Measurements from ENCODE around the gene NASP. TPM values are rescaled to one million over a fixed set of nuclear protein-coding genes. Genes with fewer than 3 reads are reported as not detected.

Gene NASP
- total RNA-seq, 1 donor from 2014 or later = 258 TPM

DNA sequence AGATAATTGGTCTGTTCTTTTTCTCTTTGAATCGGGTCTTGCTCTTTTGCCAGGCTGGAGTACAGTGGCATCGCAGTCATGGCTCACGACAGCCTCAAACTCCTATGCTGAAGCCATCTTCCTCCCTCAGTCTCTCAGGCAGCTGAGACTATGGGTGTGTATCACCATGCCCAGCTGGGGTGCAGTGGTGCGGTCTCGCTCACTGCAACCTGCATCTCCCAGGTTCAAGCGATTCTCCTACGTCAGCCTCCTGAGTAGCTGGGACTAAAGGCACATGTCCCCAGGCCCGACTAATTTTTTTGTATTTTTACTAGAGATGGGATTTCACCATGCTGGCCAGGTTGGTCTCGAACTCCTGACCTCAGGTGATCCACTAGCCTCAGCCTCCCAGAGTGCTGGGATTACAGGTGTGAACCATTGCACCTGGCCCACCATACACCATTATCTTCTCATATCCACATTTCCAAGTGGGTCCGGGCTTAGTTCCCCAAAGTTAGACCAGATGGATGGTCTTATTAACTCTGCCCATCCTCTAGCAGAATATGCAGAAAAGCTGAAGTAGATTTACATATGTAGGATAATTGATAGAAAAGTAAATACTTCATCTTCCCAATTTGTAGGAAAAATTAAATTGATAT lies 26.9 kb downstream of the NASP start:
- Mint-ChIP-seq H3K9me3 (ENCODE audit: low read depth) (no peaks in the 10 kb centered on the region), H3K27me3 (no peaks in the 10 kb centered on the region), H3K27ac (no peak overlapping the region), H3K36me3 (ENCODE audit: insufficient read depth) (peaks cover 36% of the 10 kb centered on the region), H3K4me3 (ENCODE audit: low read depth) (no peak overlapping the region), H3K4me1 (ENCODE audit: low read depth) (peaks cover 6% of the 10 kb centered on the region)
- TF ChIP-seq, protein P1, sequence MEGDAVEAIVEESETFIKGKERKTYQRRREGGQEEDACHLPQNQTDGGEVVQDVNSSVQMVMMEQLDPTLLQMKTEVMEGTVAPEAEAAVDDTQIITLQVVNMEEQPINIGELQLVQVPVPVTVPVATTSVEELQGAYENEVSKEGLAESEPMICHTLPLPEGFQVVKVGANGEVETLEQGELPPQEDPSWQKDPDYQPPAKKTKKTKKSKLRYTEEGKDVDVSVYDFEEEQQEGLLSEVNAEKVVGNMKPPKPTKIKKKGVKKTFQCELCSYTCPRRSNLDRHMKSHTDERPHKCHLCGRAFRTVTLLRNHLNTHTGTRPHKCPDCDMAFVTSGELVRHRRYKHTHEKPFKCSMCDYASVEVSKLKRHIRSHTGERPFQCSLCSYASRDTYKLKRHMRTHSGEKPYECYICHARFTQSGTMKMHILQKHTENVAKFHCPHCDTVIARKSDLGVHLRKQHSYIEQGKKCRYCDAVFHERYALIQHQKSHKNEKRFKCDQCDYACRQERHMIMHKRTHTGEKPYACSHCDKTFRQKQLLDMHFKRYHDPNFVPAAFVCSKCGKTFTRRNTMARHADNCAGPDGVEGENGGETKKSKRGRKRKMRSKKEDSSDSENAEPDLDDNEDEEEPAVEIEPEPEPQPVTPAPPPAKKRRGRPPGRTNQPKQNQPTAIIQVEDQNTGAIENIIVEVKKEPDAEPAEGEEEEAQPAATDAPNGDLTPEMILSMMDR (IDR thresholded peaks at IDR 0.05; ENCODE audit: unreplicated experiment) = no peak
- no peak for DNase-seq (ENCODE audit: low spot score, unreplicated experiment)

DNA sequence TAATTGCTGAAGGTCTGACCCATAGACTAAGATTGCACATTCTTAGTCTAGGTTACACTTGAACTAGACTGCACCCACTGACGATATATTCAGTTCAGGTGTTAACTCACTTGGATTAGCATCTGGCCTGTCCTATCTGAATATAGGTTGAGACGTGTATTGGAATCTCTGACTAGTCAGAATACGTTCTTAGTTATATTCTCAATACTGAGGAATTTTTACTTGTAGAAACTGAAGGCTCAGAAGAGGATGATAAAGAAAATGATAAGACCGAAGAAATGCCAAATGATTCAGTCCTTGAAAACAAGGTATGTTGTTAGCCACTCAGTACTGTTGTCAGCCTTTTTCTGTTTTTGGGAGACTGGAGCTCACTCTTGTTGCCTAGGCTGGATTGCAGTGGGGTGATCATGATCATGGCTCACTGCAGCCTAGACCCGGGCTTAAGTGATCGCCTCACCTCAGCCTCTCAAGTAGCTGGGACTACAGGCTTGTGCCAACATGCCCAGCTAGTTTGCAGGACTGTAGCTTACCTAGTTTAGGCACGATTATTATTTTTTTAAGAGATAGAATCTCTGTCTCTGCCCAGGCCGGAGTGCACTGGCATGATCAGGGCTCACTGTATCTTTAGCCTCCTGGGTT lies 29.2 kb downstream of the NASP start:
- TF ChIP-seq, protein P1 (IDR thresholded peaks at IDR 0.05; ENCODE audit: unreplicated experiment) = no peak
- DNase-seq (ENCODE audit: low spot score, unreplicated experiment) = no peak
- no peak overlapping the region for H3K4me3 Mint-ChIP-seq (ENCODE audit: low read depth)
- no peaks in the 10 kb centered on the region for H3K27me3 Mint-ChIP-seq
- no peaks in the 10 kb centered on the region for H3K9me3 Mint-ChIP-seq (ENCODE audit: low read depth)
- peaks cover 6% of the 10 kb centered on the region for H3K4me1 Mint-ChIP-seq (ENCODE audit: low read depth)
- H3K36me3 Mint-ChIP-seq (ENCODE audit: insufficient read depth) = peaks cover 42% of the 10 kb centered on the region
- H3K27ac Mint-ChIP-seq = no peak overlapping the region

DNA sequence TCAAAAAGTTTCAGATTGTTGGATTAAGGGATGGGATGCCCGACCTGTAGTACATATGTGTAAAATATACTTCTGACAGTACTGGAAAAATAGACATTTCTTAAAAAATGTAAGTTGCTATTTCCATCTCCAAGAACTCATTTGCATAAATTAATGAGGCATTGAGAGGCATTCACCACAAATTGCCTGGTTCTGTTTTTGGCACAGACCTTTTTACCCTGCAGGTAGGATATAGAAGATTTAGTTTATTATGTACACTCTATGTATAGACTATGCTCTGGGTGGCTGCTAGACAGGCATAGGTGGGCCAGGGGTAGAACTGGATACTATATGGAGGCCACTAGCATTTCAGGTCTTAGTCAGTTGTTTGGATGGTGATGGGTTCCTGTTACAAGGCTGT lies 32.0 kb downstream of the NASP start:
- Mint-ChIP-seq H3K27me3 (no peaks in the 10 kb centered on the region), H3K4me1 (ENCODE audit: low read depth) (peaks cover 6% of the 10 kb centered on the region), H3K4me3 (ENCODE audit: low read depth) (no peak overlapping the region), H3K9me3 (ENCODE audit: low read depth) (no peaks in the 10 kb centered on the region), H3K36me3 (ENCODE audit: insufficient read depth) (peaks cover 30% of the 10 kb centered on the region), H3K27ac (no peak overlapping the region)
- no peak for DNase-seq (ENCODE audit: low spot score, unreplicated experiment)
- TF ChIP-seq, protein P1 (IDR thresholded peaks at IDR 0.05; ENCODE audit: unreplicated experiment) = no peak

DNA sequence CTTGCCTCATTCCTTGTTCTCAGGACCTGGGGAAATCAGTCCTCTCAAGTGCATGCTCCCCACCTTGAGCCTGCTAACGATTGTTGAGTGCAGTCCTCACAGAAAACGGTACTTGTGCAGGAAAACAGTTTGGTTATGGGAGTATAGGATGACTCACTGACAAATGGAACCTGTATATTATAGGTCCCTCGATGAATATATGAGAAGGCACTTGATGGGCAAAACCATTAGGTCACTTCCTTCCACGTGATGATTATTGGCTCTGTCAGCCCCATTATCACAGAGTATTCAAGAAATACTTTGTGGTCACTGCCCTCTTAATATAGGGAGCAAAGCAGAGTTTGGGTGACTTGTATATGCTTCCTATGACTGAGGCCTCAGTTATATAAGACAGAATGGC lies 33.8 kb downstream of the NASP start:
- TF ChIP-seq, protein P1 (IDR thresholded peaks at IDR 0.05; ENCODE audit: unreplicated experiment) = no peak
- no peak for DNase-seq (ENCODE audit: low spot score, unreplicated experiment)
- H3K9me3 Mint-ChIP-seq (ENCODE audit: low read depth) = no peaks in the 10 kb centered on the region
- peak overlapping the region; percentile 90 for H3K27ac Mint-ChIP-seq
- no peak overlapping the region for H3K4me3 Mint-ChIP-seq (ENCODE audit: low read depth)
- peaks cover 29% of the 10 kb centered on the region for H3K36me3 Mint-ChIP-seq (ENCODE audit: insufficient read depth)
- no peaks in the 10 kb centered on the region for H3K27me3 Mint-ChIP-seq
- no peaks in the 10 kb centered on the region for H3K4me1 Mint-ChIP-seq (ENCODE audit: low read depth)

DNA sequence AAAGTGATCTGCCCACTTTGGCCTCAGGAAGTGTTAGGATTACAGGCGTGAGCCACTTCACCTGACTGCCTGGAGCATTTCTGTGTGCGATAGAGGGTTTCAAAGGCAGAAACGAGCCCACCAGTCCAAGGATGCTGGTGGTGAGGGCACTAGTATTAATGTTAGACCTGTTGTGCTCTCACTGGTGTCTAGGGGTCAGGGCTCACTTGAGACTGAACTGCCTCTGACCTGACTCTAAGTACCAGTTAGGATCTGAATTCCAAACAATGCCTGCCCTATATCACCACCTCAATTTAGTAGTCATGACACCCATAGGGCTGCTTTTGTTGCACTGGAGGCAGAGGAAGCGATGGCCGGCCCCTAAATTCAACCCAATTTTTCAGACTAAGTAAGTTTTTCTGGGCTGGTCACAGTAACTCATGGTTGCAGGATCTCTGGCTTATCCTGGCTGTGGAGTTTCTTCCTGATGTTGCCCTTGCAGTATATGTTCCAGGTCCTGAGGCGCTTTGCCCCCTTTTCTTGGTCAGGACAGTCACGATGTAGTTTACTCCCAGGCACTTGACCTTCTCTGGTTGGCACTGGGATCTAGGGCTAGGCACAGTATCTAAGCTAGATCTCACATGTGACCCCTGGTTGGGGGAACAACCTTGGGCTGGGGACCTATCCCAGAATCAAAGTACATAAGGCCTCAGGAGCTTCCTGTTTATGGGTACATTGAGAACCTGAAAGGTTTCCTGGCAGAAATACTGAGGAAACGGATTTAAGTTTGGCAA lies 35.5 kb downstream of the NASP start:
- no peak overlapping the region for H3K4me3 Mint-ChIP-seq (ENCODE audit: low read depth)
- H3K27ac Mint-ChIP-seq = peak overlapping the region; percentile 86
- H3K36me3 Mint-ChIP-seq (ENCODE audit: insufficient read depth) = peaks cover 30% of the 10 kb centered on the region
- no peaks in the 10 kb centered on the region for H3K9me3 Mint-ChIP-seq (ENCODE audit: low read depth)
- H3K27me3 Mint-ChIP-seq = no peaks in the 10 kb centered on the region
- no peaks in the 10 kb centered on the region for H3K4me1 Mint-ChIP-seq (ENCODE audit: low read depth)
- DNase-seq (ENCODE audit: low spot score, unreplicated experiment) = no peak
- TF ChIP-seq, protein P1 (IDR thresholded peaks at IDR 0.05; ENCODE audit: unreplicated experiment) = no peak
